A549 (cell line): ENCODE data around the gene DOCK9. TPM values are rescaled to one million over a fixed set of nuclear protein-coding genes. Genes with fewer than 3 reads are reported as not detected.
A peak's percentile ranks its signal among the peaks of the same experiment; 100 is the strongest.

ENCODE experiments used
- ATAC-seq, 2 experiments: fragments of 200-7000 bp in 1 of 2; fragments of >200 bp in 1 of 2; cut with Nextera tagmentation in 1 of 2; cut with Tn5 transposase in 1 of 2; 3 replicates each; pipeline versions ENCODE4 v1.8.0 to v1.9.1; 2018 to 2020; ENCODE audit warnings: mild to moderate bottlenecking in 1 of 2, moderate library complexity in 1 of 2
- CTCF ChIA-PET: fragments of 300-600 bp; sonication (Branson Sonifier 250); formaldehyde crosslinking; extraction: SDS; loops from one replicate; lab custom pipeline; 2021; ENCODE audit warnings: antibody characterized with exemption, inconsistent platforms; lab: Yijun Ruan, JAX
- POLR2A ChIA-PET: fragments of 350-600 bp; formaldehyde crosslinking; extraction: SDS; loops from one replicate; lab custom pipeline; 2021; ENCODE audit warnings: antibody characterized with exemption, inconsistent platforms; lab: Yijun Ruan, JAX
- DNase-seq, 2 experiments: peaks; one replicate each; pipeline versions ENCODE4 v3.0.0 to v3.0.0-alpha.2; 2011 to 2016; ENCODE audit warnings: low read depth in 1 of 2, low spot score in 1 of 2
- FAIRE-seq: peaks from 2 replicates; lab custom pipeline; 2011; peaks lifted over from hg19 to GRCh38; lab: Jason Lieb, UNC
- H3K27ac ChIP-seq, 2 experiments: fragments of >200 bp; sonication (Bioruptor Twin); formaldehyde crosslinking; 3 replicates each; pipeline ENCODE4 v1.5.1; 2016 to 2017
- H3K4me1 ChIP-seq: fragments of >200 bp; sonication (Bioruptor Twin); formaldehyde crosslinking; 3 replicates; pipeline ENCODE4 v1.6.1; 2016
- H3K4me2 ChIP-seq: fragments of >200 bp; sonication (Bioruptor Twin); formaldehyde crosslinking; 3 replicates; pipeline ENCODE4 v1.6.1; 2016
- H3K4me3 ChIP-seq: fragments of >200 bp; sonication (Bioruptor Twin); formaldehyde crosslinking; 3 replicates; pipeline ENCODE4 v1.5.1; 2016
- H3K9me3 ChIP-seq: fragments of >200 bp; sonication (Bioruptor Twin); formaldehyde crosslinking; 3 replicates; pipeline ENCODE4 v1.6.1; 2016
- BCL3 ChIP-seq: fragments of >200 bp; sonication (Bioruptor Twin); formaldehyde crosslinking; IDR thresholded peaks from 3 replicates; pipeline ENCODE4 v1.6.1; 2016
- CBX2 ChIP-seq: fragments of 200-600 bp; sonication (generic); IDR thresholded peaks from 2 replicates; pipeline ENCODE4 v1.6.1; 2016; ENCODE audit warnings: low read depth, mild to moderate bottlenecking, borderline replicate concordance
- CBX8 ChIP-seq: fragments of 200-600 bp; sonication (generic); IDR thresholded peaks from 2 replicates; pipeline ENCODE4 v1.6.1; 2016
- CEBPB ChIP-seq, 2 experiments: fragments of >200 bp in 1 of 2; sonication (Bioruptor Twin) in 1 of 2; formaldehyde crosslinking in 1 of 2; IDR thresholded peaks; 2 replicates each; pipeline ENCODE4 v1.6.1; 2012 to 2016
- CHD4 ChIP-seq: fragments of 200-600 bp; sonication (generic); IDR thresholded peaks from 2 replicates; pipeline ENCODE4 v1.6.1; 2016; ENCODE audit warnings: antibody characterized with exemption, mild to moderate bottlenecking, borderline replicate concordance
- CTCF ChIP-seq: fragments of >200 bp; sonication (Bioruptor Twin); formaldehyde crosslinking; IDR thresholded peaks from 3 replicates; pipeline ENCODE4 v1.5.1; 2016
- EHF ChIP-seq: fragments of 250-450 bp; sonication (Bioruptor Pico); IDR thresholded peaks from 2 replicates; pipeline ENCODE4 v1.5.0; 2020; ENCODE audit warnings: mild to moderate bottlenecking
- FOSL2 ChIP-seq, 2 experiments: fragments of 450-650 bp in 1 of 2; fragments of >200 bp in 1 of 2; sonication (Bioruptor Twin) in 1 of 2; formaldehyde crosslinking; IDR thresholded peaks; 2 replicates each; pipeline versions ENCODE4 v1.5.0 to v1.6.1; 2016 to 2020; ENCODE audit warnings: mild to moderate bottlenecking in 1 of 2, moderate library complexity in 1 of 2
- HDAC2 ChIP-seq: fragments of 200-600 bp; sonication (generic); IDR thresholded peaks from 2 replicates; pipeline ENCODE4 v1.6.1; 2016
- HOXA7 ChIP-seq: fragments of 250-450 bp; sonication (Bioruptor Pico); IDR thresholded peaks from 2 replicates; pipeline ENCODE4 v1.5.0; 2020; ENCODE audit warnings: mild to moderate bottlenecking, moderate library complexity
- HOXB13 ChIP-seq: fragments of 250-450 bp; sonication (Bioruptor Pico); IDR thresholded peaks from 2 replicates; pipeline ENCODE4 v1.5.0; 2020; ENCODE audit warnings: low read depth, mild to moderate bottlenecking, moderate library complexity
- JUN ChIP-seq, 2 experiments: fragments of >200 bp; sonication (Bioruptor Twin); formaldehyde crosslinking; IDR thresholded peaks; 2 replicates in 1 of 2; 3 replicates in 1 of 2; pipeline ENCODE4 v1.6.1; 2016 to 2017
- KDM5A ChIP-seq: fragments of 200-600 bp; sonication (generic); IDR thresholded peaks from 2 replicates; pipeline ENCODE4 v1.6.1; 2016; ENCODE audit warnings: antibody characterized with exemption, mild to moderate bottlenecking
- MAFK ChIP-seq: fragments of 450-650 bp; IDR thresholded peaks from 2 replicates; pipeline ENCODE4 v1.6.1; 2014; ENCODE audit not compliant: partially characterized antibody
- MAX ChIP-seq: IDR thresholded peaks from 2 replicates; pipeline ENCODE4 v1.6.1; 2012
- NPAS2 ChIP-seq: fragments of 250-450 bp; sonication (Bioruptor Pico); IDR thresholded peaks from 2 replicates; pipeline ENCODE4 v1.8.0; 2022; ENCODE audit warnings: mild to moderate bottlenecking, moderate library complexity, borderline replicate concordance
- PBX3 ChIP-seq: IDR thresholded peaks from 2 replicates; pipeline ENCODE4 v1.6.1; 2012
- PHF8 ChIP-seq: fragments of 200-600 bp; sonication (generic); IDR thresholded peaks from 2 replicates; pipeline ENCODE4 v1.6.1; 2016; ENCODE audit warnings: low read depth, mild to moderate bottlenecking, antibody characterized with exemption, moderate library complexity, borderline replicate concordance
- POLR2A ChIP-seq: IDR thresholded peaks from 2 replicates; pipeline ENCODE4 v1.6.1; 2012; ENCODE audit warnings: mild to moderate bottlenecking, low read length
- RARB ChIP-seq: fragments of 250-450 bp; sonication (Bioruptor Pico); IDR thresholded peaks from 2 replicates; pipeline ENCODE4 v1.8.0; 2021; ENCODE audit warnings: mild to moderate bottlenecking, moderate library complexity
- RCOR1 ChIP-seq: fragments of 150-350 bp; IDR thresholded peaks from 2 replicates; pipeline ENCODE4 v1.6.1; 2014; ENCODE audit warnings: antibody characterized with exemption, low read length, low read depth
- RNF2 ChIP-seq: fragments of 200-600 bp; sonication (generic); IDR thresholded peaks from 2 replicates; pipeline ENCODE4 v1.6.1; 2016; ENCODE audit warnings: low read depth, mild to moderate bottlenecking, antibody characterized with exemption, moderate library complexity, borderline replicate concordance
- SMC3 ChIP-seq: fragments of >200 bp; sonication (Bioruptor Twin); formaldehyde crosslinking; IDR thresholded peaks from 3 replicates; pipeline ENCODE4 v1.6.1; 2018; ENCODE audit warnings: inconsistent platforms
- SREBF2 ChIP-seq: fragments of 450-650 bp; IDR thresholded peaks from 2 replicates; pipeline ENCODE4 v1.6.1; 2014; ENCODE audit warnings: mild to moderate bottlenecking, moderate library complexity
- ZC3H11A ChIP-seq: fragments of 450-650 bp; IDR thresholded peaks from 2 replicates; pipeline ENCODE4 v1.6.1; 2014; ENCODE audit warnings: antibody characterized with exemption, mild to moderate bottlenecking
- ZFP36 ChIP-seq: fragments of 450-650 bp; IDR thresholded peaks from 2 replicates; pipeline ENCODE4 v1.6.1; 2014; ENCODE audit warnings: borderline replicate concordance; ENCODE audit not compliant: partially characterized antibody
- ZNF302 ChIP-seq: fragments of 250-450 bp; sonication (Bioruptor Pico); IDR thresholded peaks from 2 replicates; pipeline ENCODE4 v1.9.0; 2021; ENCODE audit warnings: inconsistent platforms, mild to moderate bottlenecking, moderate library complexity
- ZSCAN20 ChIP-seq: fragments of 250-450 bp; sonication (Bioruptor Pico); IDR thresholded peaks from 2 replicates; pipeline ENCODE4 v1.8.0; 2022; ENCODE audit warnings: mild to moderate bottlenecking, moderate library complexity
- WGBS: methylation state at CpG from one replicate; pipeline ENCODE4 v1.1.6; 2017; ENCODE audit errors: missing lambda C conversion rate; 5-methylcytosine and 5-hydroxymethylcytosine counted together
- polyA plus RNA-seq, 4 experiments: library from polyadenylated mRNA; depleted of rRNA in 3 of 4; stranded (reverse); fragments of >200 nt; fragmentation: RNase III in 1 of 4; extraction: RNeasy Plus Mini Kit Qiagen cat#74134 plus additional on column Dnase treatment in 1 of 4; gene quantifications; 2 replicates in 3 of 4; 3 replicates in 1 of 4; pipeline ENCODE4 v1.2.3, GENCODE V29; 2011 to 2017

Gene DOCK9
- polyA plus RNA-seq, 2 of the 4 experiments (the other 2 are of a cell fraction) = 34.0 to 43.9 TPM

- H3K9me3 ChIP-seq = no peaks in the 10 kb centered on the region
- no peak for DNase-seq
- no peak for ATAC-seq
- no peak for FAIRE-seq
- ChIA-PET CTCF (interaction anchor here (1.2 kb wide), 1 partner anchor 17 kb away, joined by 3 read pairs; no protein-coding TSS in a partner anchor), POLR2A (no interaction called here)
- TF ChIP-seq PBX3 (no peak), BCL3 (no peak), SMC3 (no peak)
- no peaks in the 10 kb centered on the region for H3K4me1 ChIP-seq
- no peak overlapping the region for H3K4me3 ChIP-seq
- 82% methylated on average over 2 of the region's 2 CpGs for WGBS
- no peak overlapping the region for H3K4me2 ChIP-seq
- H3K27ac ChIP-seq = no peak overlapping the region
Measured at GRCh38 chr13:98880677-98881076, 97.2 kb downstream of the DOCK9 start.

GRCh38 chr13:98879957-98880356 lies 97.9 kb downstream of the DOCK9 start:
- FAIRE-seq = no peak
- H3K9me3 ChIP-seq = no peaks in the 10 kb centered on the region
- 88% methylated on average over 6 of the region's 6 CpGs for WGBS
- no peak for ATAC-seq
- ChIA-PET CTCF (interaction anchor here (1.2 kb wide), 1 partner anchor 16 kb away, joined by 3 read pairs; no protein-coding TSS in a partner anchor), POLR2A (no interaction called here)
- TF ChIP-seq HOXB13 (no peak), PHF8 (no peak), ZC3H11A (no peak), KDM5A (no peak), SREBF2 (no peak), MAX (no peak), CEBPB (IDR thresholded peaks at IDR 0.05) (no peak), POLR2A (no peak)
- no peak for DNase-seq
- H3K4me2 ChIP-seq = no peak overlapping the region
- H3K4me3 ChIP-seq = no peak overlapping the region
- H3K27ac ChIP-seq = no peak overlapping the region
- no peaks in the 10 kb centered on the region for H3K4me1 ChIP-seq

- FAIRE-seq (no peak), DNase-seq (no peak), ATAC-seq (no peak)
- Histone ChIP-seq H3K27ac (no peak overlapping the region), H3K4me3 (no peak overlapping the region), H3K4me2 (no peak overlapping the region), H3K4me1 (no peaks in the 10 kb centered on the region), H3K9me3 (no peaks in the 10 kb centered on the region)
- ChIA-PET CTCF (no interaction called here), POLR2A (no interaction called here)
- 73% methylated on average over 4 of the region's 4 CpGs for WGBS
- TF ChIP-seq MAFK (peak; percentile 6), EHF (CRISPR knock-in tag) (no peak)
Measured at GRCh38 chr13:98879127-98879520, 98.7 kb downstream of the DOCK9 start.

GRCh38 chr13:98878486-98879126 lies 99.3 kb downstream of the DOCK9 start:
- Histone ChIP-seq H3K4me3 (no peak overlapping the region), H3K4me2 (no peak overlapping the region), H3K9me3 (peaks cover 5% of the 10 kb centered on the region; the same call in 2 of the 3 replicates), H3K4me1 (no peaks in the 10 kb centered on the region), H3K27ac (no peak overlapping the region)
- ATAC-seq (no peak), DNase-seq (no peak), FAIRE-seq (no peak)
- CTCF ChIA-PET = interaction anchor here (0.8 kb wide), 1 partner anchor 8 kb away, joined by 3 read pairs; no protein-coding TSS in a partner anchor
- POLR2A ChIA-PET = no interaction called here
- no peak for TF ChIP-seq CHD4
- no peak for TF ChIP-seq JUN (IDR thresholded peaks at IDR 0.05)
- no peak for TF ChIP-seq NPAS2 (CRISPR knock-in tag)
- no peak for TF ChIP-seq SREBF2
- TF ChIP-seq EHF (CRISPR knock-in tag) = no peak
- TF ChIP-seq RCOR1 = no peak
- TF ChIP-seq CBX2 = no peak
- TF ChIP-seq HDAC2 = no peak
- no peak for TF ChIP-seq CBX8
- TF ChIP-seq CTCF = no peak
- no peak for TF ChIP-seq HOXA7
- TF ChIP-seq ZNF302 (CRISPR knock-in tag) = no peak
- TF ChIP-seq FOSL2 (IDR thresholded peaks at IDR 0.05) = no peak
- TF ChIP-seq FOSL2 (CRISPR knock-in tag; IDR thresholded peaks at IDR 0.05) = no peak
- TF ChIP-seq RNF2 = no peak
- TF ChIP-seq ZFP36 = no peak
- no peak for TF ChIP-seq ZSCAN20
- no peak for TF ChIP-seq RARB
- 99% methylated on average over 5 of the region's 5 CpGs for WGBS
